ENCODE data around the gene AVPI1.
"Not testable (repeated sequence)": the region's sequence is repeated elsewhere in the genome, so short reads cannot be mapped to it uniquely, and the experiment has no call there.

The AVPI1 gene

GRCh38 chr10:97711640-97712572 is 24.9 kb upstream of the AVPI1 start:
- no peak for DNase-seq (ENCODE audit: low read depth)

GRCh38 chr10:97708976-97709946 is 22.2 kb upstream of the AVPI1 start:
- peak; percentile 21 for DNase-seq (ENCODE audit: low read depth)

- DNase-seq (ENCODE audit: low read depth) = no peak
Measured at GRCh38 chr10:97708167-97708566, 21.1 kb upstream of the AVPI1 start.

DNA sequence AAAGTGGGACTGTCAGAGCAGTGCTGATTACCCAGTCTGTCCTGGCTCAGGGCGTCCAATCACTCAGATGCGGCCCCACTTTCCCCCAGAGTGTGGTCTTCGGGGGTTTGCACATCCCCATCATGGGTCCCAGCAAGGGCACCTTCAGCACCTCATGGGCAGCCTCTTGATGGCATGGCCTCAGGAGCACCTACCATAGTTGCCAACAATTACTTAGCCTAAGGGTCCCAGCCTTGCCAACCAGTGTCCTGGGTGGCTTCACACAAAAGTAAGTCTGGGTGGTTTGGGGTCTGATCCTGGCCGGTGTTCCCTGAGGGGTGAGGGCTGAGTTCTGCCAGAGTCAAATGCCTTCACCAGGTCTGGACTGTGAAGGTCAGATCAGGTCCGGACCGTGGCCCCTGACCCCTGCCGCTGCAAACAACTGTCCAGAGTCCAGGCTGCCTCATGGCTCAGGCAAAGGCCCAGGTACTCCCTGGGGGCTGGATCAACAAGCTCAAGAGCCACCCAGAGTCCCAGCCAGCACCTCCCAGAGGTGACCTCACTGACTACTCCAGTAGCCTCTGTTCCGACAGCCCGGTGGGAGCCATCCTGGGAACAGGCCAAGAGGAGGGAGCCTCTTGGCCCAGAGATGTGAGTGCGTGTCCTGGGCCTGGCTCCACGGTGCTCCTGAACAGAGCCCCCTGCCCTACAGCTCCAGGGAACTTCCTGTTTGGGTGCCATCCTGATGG is 20.3 kb upstream of the AVPI1 start:
- no peak for DNase-seq (ENCODE audit: low read depth)

- no peak for DNase-seq (ENCODE audit: low read depth)
Measured at GRCh38 chr10:97705006-97705670, 18.1 kb upstream of the AVPI1 start.

- DNase-seq (ENCODE audit: low read depth) = no peak
Measured at GRCh38 chr10:97704341-97704740, 17.3 kb upstream of the AVPI1 start.

GRCh38 chr10:97703398-97704067 is 16.5 kb upstream of the AVPI1 start:
- no peak for DNase-seq (ENCODE audit: low read depth)

GRCh38 chr10:97701438-97702069 is 14.5 kb upstream of the AVPI1 start:
- DNase-seq (ENCODE audit: low read depth) = peak; percentile 20

- not testable (repeated sequence) for DNase-seq (ENCODE audit: low read depth)
Measured at GRCh38 chr10:97698072-97698655, 11.1 kb upstream of the AVPI1 start.

GRCh38 chr10:97690133-97690532 is 3.1 kb upstream of the AVPI1 start:
- DNase-seq (ENCODE audit: low read depth) = no peak

DNA sequence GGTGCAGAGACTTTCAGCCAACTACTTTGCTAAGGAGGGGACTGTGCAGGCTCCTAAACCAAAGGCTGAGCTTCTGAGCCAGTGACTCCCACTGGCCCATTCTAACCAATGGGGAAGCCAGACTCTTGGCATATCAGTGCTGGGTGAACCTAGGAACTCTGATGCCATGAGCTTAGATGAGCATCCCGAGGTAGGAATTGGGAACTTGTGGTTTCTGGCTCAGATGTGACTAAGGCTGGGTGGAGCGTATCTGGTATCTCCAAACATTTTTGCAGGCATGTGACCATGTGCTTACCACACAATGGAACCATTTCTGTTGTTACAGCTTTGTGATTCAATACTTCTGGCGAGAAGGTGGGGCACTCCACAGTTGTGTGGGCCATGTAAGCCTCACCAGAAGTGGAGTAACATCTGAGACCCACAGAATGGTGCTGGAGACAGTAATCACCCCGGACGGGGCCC is 2.5 kb upstream of the AVPI1 start:
- DNase-seq (ENCODE audit: low read depth) = no peak

GRCh38 chr10:97687785-97688781 is 1.0 kb upstream of the AVPI1 start:
- DNase-seq (ENCODE audit: low read depth) = no peak

DNA sequence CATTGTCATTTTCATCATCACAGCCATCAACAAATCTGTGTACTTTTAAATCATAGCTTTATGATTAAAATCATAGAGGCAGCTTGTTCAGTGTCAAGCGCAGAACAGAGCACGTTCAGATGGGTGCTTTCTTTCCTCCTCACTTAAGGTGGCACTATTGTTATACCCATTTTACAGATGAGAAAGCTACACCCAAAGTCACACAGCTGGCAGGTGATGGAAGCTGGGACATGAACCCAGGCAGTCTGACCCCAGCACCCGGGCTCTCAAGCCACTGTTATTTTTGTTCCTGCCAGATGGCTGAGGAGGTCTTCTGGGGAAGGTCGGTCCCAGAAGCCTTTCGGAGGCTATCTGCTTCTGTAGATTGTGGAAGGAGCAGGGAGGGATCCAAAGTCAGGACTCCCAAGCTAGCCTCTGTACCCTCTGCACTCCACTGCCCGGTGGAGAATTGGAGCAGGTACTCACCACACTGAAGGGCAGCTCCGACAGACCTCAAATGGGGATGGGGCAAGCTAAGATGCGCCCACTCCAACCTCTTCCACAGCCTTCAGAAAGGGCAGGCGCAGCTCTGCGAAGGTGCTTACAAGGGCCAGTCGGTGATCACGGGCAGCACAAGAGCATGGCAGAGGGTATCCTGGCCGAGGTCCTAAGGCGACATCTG is 610 bp downstream of the AVPI1 start:
- no peak for DNase-seq (ENCODE audit: low read depth)

- DNase-seq (ENCODE audit: low read depth) = no peak
Measured at GRCh38 chr10:97685395-97685958, 1.6 kb downstream of the AVPI1 start.

- DNase-seq (ENCODE audit: low read depth) = no peak
Measured at GRCh38 chr10:97684866-97685394, 2.1 kb downstream of the AVPI1 start.

- not testable (repeated sequence) for DNase-seq (ENCODE audit: low read depth)
Measured at GRCh38 chr10:97684368-97684713, 2.7 kb downstream of the AVPI1 start.

Measured in T follicular helper cell (primary cell).